PC-3 (cell line): ENCODE results near the gene PRR14. TPM values are rescaled to one million over a fixed set of nuclear protein-coding genes. Genes with fewer than 3 reads are reported as not detected.

Experiments
- ATAC-seq: fragments of 200-7000 bp; cut with Tn5 transposase; 2 replicates; pipeline ENCODE4 v1.9.1; 2020; ENCODE audit warnings: mild to moderate bottlenecking, moderate library complexity
- BruUV-seq: library from RNA; stranded (reverse); fragments of 400-500 nt; replicated peaks from 2 replicates; lab custom pipeline; 2021; lab: Mats Ljungman, UMichigan
- CTCF ChIA-PET: fragments of 300-600 bp; sonication (Branson Sonifier 250); formaldehyde crosslinking; loops from one replicate; lab custom pipeline; 2022; ENCODE audit warnings: antibody characterized with exemption; lab: Charles Lee
- POLR2A ChIA-PET: fragments of 300-600 bp; sonication (Branson Sonifier 250); formaldehyde crosslinking; loops from one replicate; lab custom pipeline; 2022; ENCODE audit warnings: antibody characterized with exemption; ENCODE audit not compliant: unreplicated experiment; lab: Charles Lee
- DNase-seq: peaks from one replicate; pipeline ENCODE4 v3.0.0-alpha.2; 2015
- H2AFZ ChIP-seq: fragments of 300-600 bp; sonication (generic); 2 replicates; pipeline ENCODE4 v1.6.0; 2016; ENCODE audit warnings: antibody characterized with exemption, low read length
- H3F3A ChIP-seq: fragments of 300-600 bp; sonication (generic); one replicate; pipeline ENCODE4 v1.6.0; 2017; ENCODE audit warnings: antibody characterized with exemption, low read length, control low read depth, mild to moderate bottlenecking; ENCODE audit not compliant: unreplicated experiment
- H3K27ac ChIP-seq: fragments of 300-600 bp; sonication (generic); 2 replicates; pipeline ENCODE4 v1.5.1; 2016; ENCODE audit warnings: mild to moderate bottlenecking, low read length
- H3K27me3 ChIP-seq: fragments of 300-600 bp; sonication (generic); 2 replicates; pipeline ENCODE4 v1.6.1; 2016; ENCODE audit warnings: low read length, mixed read lengths
- H3K36me3 ChIP-seq: fragments of 300-600 bp; sonication (generic); 2 replicates; pipeline ENCODE4 v1.6.1; 2016; ENCODE audit warnings: low read depth, mixed run types, low read length, mixed read lengths
- H3K4me1 ChIP-seq: fragments of 300-600 bp; sonication (generic); 2 replicates; pipeline ENCODE4 v1.5.1; 2016; ENCODE audit warnings: low read length; ENCODE audit not compliant: insufficient read depth
- H3K4me2 ChIP-seq: fragments of 300-600 bp; sonication (generic); 2 replicates; pipeline ENCODE4 v1.6.0; 2016; ENCODE audit warnings: low read length
- H3K4me3 ChIP-seq: fragments of 300-600 bp; sonication (generic); 2 replicates; pipeline ENCODE4 v1.5.1; 2016; ENCODE audit warnings: mild to moderate bottlenecking, low read length, mixed read lengths
- H3K79me2 ChIP-seq: fragments of 300-600 bp; sonication (generic); 2 replicates; pipeline ENCODE4 v1.6.1; 2017; ENCODE audit warnings: low read length, mixed read lengths
- H3K9ac ChIP-seq: fragments of 300-600 bp; sonication (generic); 2 replicates; pipeline ENCODE4 v1.6.0; 2016; ENCODE audit warnings: mild to moderate bottlenecking, low read length
- H3K9me2 ChIP-seq: fragments of 300-600 bp; sonication (generic); replicated peaks from 2 replicates; pipeline ENCODE4 v1.6.1; 2016; ENCODE audit warnings: mixed run types, low read length, mixed read lengths
- H3K9me3 ChIP-seq: fragments of 300-600 bp; sonication (generic); 2 replicates; pipeline ENCODE4 v1.6.1; 2016; ENCODE audit warnings: low read length, mixed read lengths
- H4K20me1 ChIP-seq: fragments of 300-600 bp; sonication (generic); 2 replicates; pipeline ENCODE4 v1.6.1; 2016; ENCODE audit warnings: low read length, mixed read lengths
- EZH2 ChIP-seq: fragments of 300-600 bp; sonication (generic); IDR thresholded peaks from one replicate; pipeline ENCODE4 v1.6.1; 2017; ENCODE audit warnings: antibody characterized with exemption, mild to moderate bottlenecking, low read length; ENCODE audit not compliant: unreplicated experiment
- EZH2phosphoT487 ChIP-seq: fragments of 300-600 bp; sonication (generic); IDR thresholded peaks from 2 replicates; pipeline ENCODE4 v1.6.1; 2018; ENCODE audit warnings: mild to moderate bottlenecking, antibody characterized with exemption, low read length, borderline replicate concordance
- intact Hi-C: fragments of 100-400 bp; cut with micrococcal nuclease; formaldehyde crosslinking; loops from 2 replicates; pipeline ENCODE4 v1.9.0; 2023
- total RNA-seq: library from RNA; depleted of rRNA; stranded (reverse); fragments of >200 nt; gene quantifications from 2 replicates; pipeline ENCODE4 v1.2.3, GENCODE V29; 2014
- TF ChIP-seq, protein P1 (sequence below): fragments of 300-600 bp; sonication (generic); conservative IDR thresholded peaks from 2 replicates; pipeline ENCODE4 v1.5.1; 2017; ENCODE audit warnings: antibody characterized with exemption, low read depth, mild to moderate bottlenecking, low read length

The PRR14 gene
- total RNA-seq, 1 experiment from 2014 or later, result 9.6 TPM

DNA sequence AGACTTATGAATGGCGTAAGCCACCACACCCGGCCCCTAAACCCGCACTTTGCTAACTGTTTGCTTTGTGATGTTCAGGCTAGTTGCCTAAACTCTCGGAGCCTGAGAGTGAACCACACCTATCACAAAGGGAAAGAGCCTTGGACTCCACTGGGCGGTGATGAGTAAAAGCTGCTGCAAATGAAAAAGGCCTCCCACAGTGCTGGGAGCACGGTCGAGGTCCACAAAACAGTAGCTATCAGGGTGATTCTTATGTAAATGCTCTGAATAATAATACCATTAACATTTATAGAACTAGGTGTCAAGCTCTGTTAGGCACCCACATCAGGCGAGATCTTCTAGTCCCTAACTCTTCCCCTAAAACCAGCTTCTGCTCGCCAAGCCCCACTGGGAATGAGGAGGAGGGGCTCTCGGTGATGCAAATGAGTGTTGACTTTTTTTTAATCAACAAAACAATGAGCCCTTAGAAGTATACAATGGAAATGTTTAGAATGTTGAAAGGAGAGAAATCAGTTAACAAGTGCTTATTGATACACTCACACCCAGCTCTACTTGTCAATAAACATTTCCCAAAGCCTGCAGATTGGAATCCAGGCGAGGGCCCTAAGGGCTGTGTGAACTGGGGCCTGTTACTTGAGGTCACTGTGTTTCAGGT is 27.3 kb downstream of the PRR14 start:
- Histone ChIP-seq H3K9me2 (no peaks in the 10 kb centered on the region), H3F3A (no peaks in the 10 kb centered on the region), H3K79me2 (no peaks in the 10 kb centered on the region), H3K36me3 (no peaks in the 10 kb centered on the region), H3K4me2 (no peak overlapping the region), H3K27ac (no peak overlapping the region), H4K20me1 (no peaks in the 10 kb centered on the region), H3K4me3 (no peak overlapping the region), H3K9ac (no peak overlapping the region), H3K4me1 (no peaks in the 10 kb centered on the region), H3K27me3 (no peaks in the 10 kb centered on the region), H3K9me3 (no peaks in the 10 kb centered on the region), H2AFZ (no peak overlapping the region)
- TF ChIP-seq EZH2phosphoT487 (no peak), EZH2 (no peak)
- TF ChIP-seq, protein P1, sequence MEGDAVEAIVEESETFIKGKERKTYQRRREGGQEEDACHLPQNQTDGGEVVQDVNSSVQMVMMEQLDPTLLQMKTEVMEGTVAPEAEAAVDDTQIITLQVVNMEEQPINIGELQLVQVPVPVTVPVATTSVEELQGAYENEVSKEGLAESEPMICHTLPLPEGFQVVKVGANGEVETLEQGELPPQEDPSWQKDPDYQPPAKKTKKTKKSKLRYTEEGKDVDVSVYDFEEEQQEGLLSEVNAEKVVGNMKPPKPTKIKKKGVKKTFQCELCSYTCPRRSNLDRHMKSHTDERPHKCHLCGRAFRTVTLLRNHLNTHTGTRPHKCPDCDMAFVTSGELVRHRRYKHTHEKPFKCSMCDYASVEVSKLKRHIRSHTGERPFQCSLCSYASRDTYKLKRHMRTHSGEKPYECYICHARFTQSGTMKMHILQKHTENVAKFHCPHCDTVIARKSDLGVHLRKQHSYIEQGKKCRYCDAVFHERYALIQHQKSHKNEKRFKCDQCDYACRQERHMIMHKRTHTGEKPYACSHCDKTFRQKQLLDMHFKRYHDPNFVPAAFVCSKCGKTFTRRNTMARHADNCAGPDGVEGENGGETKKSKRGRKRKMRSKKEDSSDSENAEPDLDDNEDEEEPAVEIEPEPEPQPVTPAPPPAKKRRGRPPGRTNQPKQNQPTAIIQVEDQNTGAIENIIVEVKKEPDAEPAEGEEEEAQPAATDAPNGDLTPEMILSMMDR, result no peak
- BruUV-seq, result no TSS peak
- DNase-seq (no peak), ATAC-seq (no peak)
- intact Hi-C loops, result no loop called here
- POLR2A ChIA-PET, result no interaction called here
- CTCF ChIA-PET, result interaction anchor here (0.5 kb wide), 1 partner anchor 12 kb away, joined by 3 read pairs; no protein-coding TSS in a partner anchor

DNA sequence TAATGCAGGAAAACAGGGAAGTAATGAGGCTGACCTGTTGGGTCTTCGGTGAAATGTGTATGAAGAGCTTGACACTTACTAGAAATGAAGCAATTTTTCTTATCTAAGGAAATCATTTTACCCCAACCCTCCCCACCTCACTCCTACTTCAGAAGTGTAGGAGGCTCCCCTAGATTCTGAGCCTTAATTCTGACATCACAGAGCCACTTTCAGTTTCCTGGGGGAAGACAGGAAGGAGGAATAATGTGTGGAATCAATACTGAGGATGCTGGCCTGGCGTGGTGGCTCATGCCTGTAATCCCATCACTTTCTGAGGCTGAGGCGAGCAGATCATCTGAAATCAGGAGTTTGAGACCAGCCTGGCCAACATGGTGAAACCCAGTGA is 27.8 kb downstream of the PRR14 start:
- DNase-seq (no peak), ATAC-seq (no peak)
- Histone ChIP-seq H3K4me2 (no peak overlapping the region), H3K36me3 (no peaks in the 10 kb centered on the region), H3K4me1 (no peaks in the 10 kb centered on the region), H3K9me3 (no peaks in the 10 kb centered on the region), H3K79me2 (no peaks in the 10 kb centered on the region), H3K4me3 (no peak overlapping the region), H3K27ac (no peak overlapping the region), H3K27me3 (no peaks in the 10 kb centered on the region), H3F3A (no peaks in the 10 kb centered on the region), H3K9me2 (no peaks in the 10 kb centered on the region), H4K20me1 (no peaks in the 10 kb centered on the region), H2AFZ (no peak overlapping the region), H3K9ac (no peak overlapping the region)
- TF ChIP-seq EZH2phosphoT487 (no peak), EZH2 (no peak)
- TF ChIP-seq, protein P1, result no peak
- BruUV-seq, result no TSS peak
- intact Hi-C loops, result no loop called here
- POLR2A ChIA-PET, result no interaction called here
- CTCF ChIA-PET, result no interaction called here

DNA sequence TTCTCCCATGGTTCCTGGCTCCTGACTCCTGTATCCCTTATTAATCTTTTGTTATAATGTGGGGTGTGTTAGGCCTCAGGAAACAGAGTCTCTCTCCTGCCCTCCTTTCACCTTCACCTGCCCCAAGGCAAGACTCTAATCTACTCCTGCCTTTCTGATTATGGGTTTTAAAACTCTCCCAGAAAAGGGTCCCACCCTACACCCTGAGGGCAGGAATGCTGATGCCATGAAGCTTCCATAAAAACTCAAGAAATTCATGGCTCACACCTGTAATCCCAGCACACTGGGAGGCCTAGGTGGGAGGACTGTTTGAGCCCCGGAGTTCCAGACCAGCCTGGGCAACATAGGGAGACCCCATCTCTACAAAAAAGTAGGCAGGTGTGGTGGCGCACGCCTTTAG is 29.6 kb downstream of the PRR14 start:
- no peaks in the 10 kb centered on the region for H3K27me3 ChIP-seq
- CTCF ChIA-PET, result no interaction called here
- no peaks in the 10 kb centered on the region for H3K79me2 ChIP-seq
- POLR2A ChIA-PET, result no interaction called here
- no peaks in the 10 kb centered on the region for H3K36me3 ChIP-seq
- no peaks in the 10 kb centered on the region for H3K9me2 ChIP-seq
- TF ChIP-seq, protein P1, result no peak
- TF ChIP-seq EZH2 (no peak), EZH2phosphoT487 (no peak)
- no peak overlapping the region for H3K9ac ChIP-seq
- H2AFZ ChIP-seq, result no peak overlapping the region
- H3K4me3 ChIP-seq, result no peak overlapping the region
- no TSS peak for BruUV-seq
- no peak overlapping the region for H3K27ac ChIP-seq
- H3K9me3 ChIP-seq, result no peaks in the 10 kb centered on the region
- no peak overlapping the region for H3K4me2 ChIP-seq
- no peaks in the 10 kb centered on the region for H3K4me1 ChIP-seq
- no peaks in the 10 kb centered on the region for H4K20me1 ChIP-seq
- intact Hi-C loops, result no loop called here
- ATAC-seq, result no peak
- no peaks in the 10 kb centered on the region for H3F3A ChIP-seq
- no peak for DNase-seq
